Kidney (tissue), 14 donors: ENCODE data around the gene TRIM44. TPM values are rescaled to one million over a fixed set of nuclear protein-coding genes. Genes with fewer than 3 reads are reported as not detected.
"Not testable (repeated sequence)": the region's sequence is repeated elsewhere in the genome, so short reads cannot be mapped to it uniquely, and the experiment has no call there.

ENCODE experiments used
- DNase-seq, 5 donors: peaks; one replicate each; pipeline ENCODE4 v3.0.0-alpha.2; 2013 to 2020
- FAIRE-seq: peaks from 2 replicates; lab custom pipeline; 2012; peaks lifted over from hg19 to GRCh38; lab: Jason Lieb, UNC
- H3K27ac ChIP-seq, 2 donors: one replicate each; pipeline ENCODE4 v1.7.0; 2013; ENCODE audit warnings: low read depth in 2 of 2, low read length in 2 of 2, inconsistent platforms in 1 of 2
- H3K27me3 ChIP-seq: one replicate; pipeline ENCODE4 v1.7.1; 2013; ENCODE audit warnings: low read length, inconsistent platforms; ENCODE audit not compliant: control insufficient read depth, insufficient read depth
- H3K36me3 ChIP-seq, 3 donors: one replicate each; pipeline versions ENCODE4 v1.7.0 to v1.7.1; 2013; ENCODE audit warnings: low read length in 3 of 3, control low read depth in 1 of 3, inconsistent platforms in 1 of 3; ENCODE audit not compliant: insufficient read depth in 3 of 3, control insufficient read depth in 2 of 3
- H3K4me1 ChIP-seq, 3 donors: one replicate each; pipeline versions ENCODE4 v1.7.0 to v1.7.1; 2013; ENCODE audit warnings: low read length in 3 of 3, inconsistent platforms in 1 of 3, low read depth in 1 of 3; ENCODE audit not compliant: control insufficient read depth in 2 of 3, insufficient read depth in 2 of 3
- H3K4me3 ChIP-seq, 3 donors: one replicate each; pipeline versions ENCODE4 v1.7.0 to v1.8.1; 2013; ENCODE audit warnings: low read length in 3 of 3, control low read depth in 1 of 3, inconsistent platforms in 1 of 3
- H3K9ac ChIP-seq, 3 donors: one replicate each; pipeline versions ENCODE4 v1.7.0 to v1.7.1; 2013; ENCODE audit warnings: low read length in 3 of 3, control low read depth in 1 of 3, inconsistent platforms in 1 of 3
- H3K9me3 ChIP-seq, 3 donors: one replicate each; pipeline versions ENCODE4 v1.7.0 to v1.7.1; 2013; ENCODE audit warnings: low read length in 3 of 3, control low read depth in 1 of 3, inconsistent platforms in 1 of 3; ENCODE audit not compliant: control insufficient read depth in 2 of 3, insufficient read depth in 1 of 3
- intact Hi-C: fragments of 100-400 bp; cut with DNase I; formaldehyde crosslinking; loops from one replicate; pipeline ENCODE4 v1.11.1; 2022
- polyA plus RNA-seq: library from polyadenylated mRNA; stranded (reverse); fragments of 350-450 nt; fragmentation: Illumina TruSeq; extraction: RNeasy Lipid Tissue Mini Kit (QIAGEN cat#74804); gene quantifications from one replicate; pipeline ENCODE4 v1.2.3, GENCODE V29; 2014; ENCODE audit warnings: low read depth, low replicate concordance; ENCODE audit not compliant: insufficient read depth
- total RNA-seq: library from RNA; stranded (reverse); fragmentation: NEBNext Ultra II Directional; extraction: Animal tissue kit (Norgen Biotek cat#: 25700); gene quantifications from one replicate; pipeline ENCODE4 v1.2.1, GENCODE V29; 2021
- TF ChIP-seq, protein P1 (sequence below): IDR thresholded peaks from 3 replicates; pipeline ENCODE4 v1.5.1; 2012; ENCODE audit warnings: mild to moderate bottlenecking, moderate library complexity, borderline replicate concordance; ENCODE audit not compliant: insufficient read depth; ENCODE audit errors: extremely low read depth
- donor health status: control.
- donor health status: control.
- donor health status: control.
- donor health status: control.
- donor health status: control.
- donor health status: DM: yes; HTN: yes; CAD: no.
- donor health status: Normal renal cell carcinoma (clear cell type).

Gene TRIM44
- total and polyA plus RNA-seq, 2 donors from 2014 or later = 14.5 to 88.9 TPM

DNA sequence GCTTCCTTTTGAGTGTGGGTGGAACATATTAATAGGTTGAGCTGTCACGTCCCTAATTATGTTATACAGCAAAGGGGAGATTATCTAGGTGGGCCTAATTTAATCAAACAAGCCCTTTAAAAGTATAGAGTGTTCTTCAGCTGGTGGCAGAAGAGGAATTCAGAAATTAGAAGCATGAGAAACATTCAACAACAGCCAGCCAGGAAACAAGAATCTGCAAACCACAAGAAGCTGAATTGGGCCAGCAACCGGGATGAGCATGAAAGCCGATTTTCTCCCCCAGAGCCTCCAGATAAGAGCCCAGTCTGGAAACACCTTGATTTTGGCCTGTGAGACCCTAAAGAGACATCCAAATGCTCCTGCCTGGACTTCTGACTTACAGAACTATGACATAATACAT, 175.5 kb downstream of the TRIM44 start:
- no peak for DNase-seq
- H3K9ac ChIP-seq = no peak overlapping the region
- H3K9me3 ChIP-seq = no peaks in the 10 kb centered on the region
- H3K4me3 ChIP-seq = no peak overlapping the region
- no peak overlapping the region for H3K27ac ChIP-seq
- no peak for FAIRE-seq
- intact Hi-C loops = no loop called here
- no peaks in the 10 kb centered on the region for H3K27me3 ChIP-seq
- no peaks in the 10 kb centered on the region for H3K36me3 ChIP-seq
- H3K4me1 ChIP-seq = no peaks in the 10 kb centered on the region
- TF ChIP-seq, protein P1, sequence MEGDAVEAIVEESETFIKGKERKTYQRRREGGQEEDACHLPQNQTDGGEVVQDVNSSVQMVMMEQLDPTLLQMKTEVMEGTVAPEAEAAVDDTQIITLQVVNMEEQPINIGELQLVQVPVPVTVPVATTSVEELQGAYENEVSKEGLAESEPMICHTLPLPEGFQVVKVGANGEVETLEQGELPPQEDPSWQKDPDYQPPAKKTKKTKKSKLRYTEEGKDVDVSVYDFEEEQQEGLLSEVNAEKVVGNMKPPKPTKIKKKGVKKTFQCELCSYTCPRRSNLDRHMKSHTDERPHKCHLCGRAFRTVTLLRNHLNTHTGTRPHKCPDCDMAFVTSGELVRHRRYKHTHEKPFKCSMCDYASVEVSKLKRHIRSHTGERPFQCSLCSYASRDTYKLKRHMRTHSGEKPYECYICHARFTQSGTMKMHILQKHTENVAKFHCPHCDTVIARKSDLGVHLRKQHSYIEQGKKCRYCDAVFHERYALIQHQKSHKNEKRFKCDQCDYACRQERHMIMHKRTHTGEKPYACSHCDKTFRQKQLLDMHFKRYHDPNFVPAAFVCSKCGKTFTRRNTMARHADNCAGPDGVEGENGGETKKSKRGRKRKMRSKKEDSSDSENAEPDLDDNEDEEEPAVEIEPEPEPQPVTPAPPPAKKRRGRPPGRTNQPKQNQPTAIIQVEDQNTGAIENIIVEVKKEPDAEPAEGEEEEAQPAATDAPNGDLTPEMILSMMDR = no peak

DNA sequence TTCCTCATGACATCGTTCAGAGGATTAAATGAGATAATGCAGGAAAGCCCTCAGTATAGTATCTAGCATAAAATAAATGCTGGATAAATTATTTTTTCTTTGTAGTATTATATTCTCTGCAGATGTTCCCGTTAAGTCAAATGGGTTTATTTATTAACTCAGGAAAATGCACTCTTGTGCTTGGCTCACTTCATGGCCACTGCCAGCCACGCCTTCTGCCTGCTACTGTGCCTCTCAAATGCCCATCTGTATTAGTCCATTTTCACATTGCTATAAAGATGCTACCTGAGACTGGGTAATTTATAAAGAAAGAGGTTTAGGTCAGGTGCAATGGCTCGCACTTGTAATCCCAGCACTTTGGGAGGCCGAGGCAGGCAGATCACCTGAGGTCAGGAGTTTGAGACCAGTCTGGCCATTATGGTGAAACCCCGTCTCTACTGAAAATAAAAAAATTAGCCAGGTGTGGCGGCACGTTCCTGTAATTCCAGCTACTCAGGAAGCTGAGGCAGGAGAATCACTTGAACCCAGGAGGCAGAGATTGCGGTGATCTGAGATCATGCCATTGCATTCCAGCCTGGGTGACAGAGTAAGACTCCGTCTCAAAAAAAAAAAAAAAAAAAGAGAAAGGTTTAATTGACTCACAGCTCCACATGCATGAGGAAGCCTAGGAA, 176.3 kb downstream of the TRIM44 start:
- H3K4me1 ChIP-seq, intact Hi-C loops, H3K4me3 ChIP-seq, H3K27me3 ChIP-seq, DNase-seq, H3K36me3 ChIP-seq, H3K9ac ChIP-seq, H3K9me3 ChIP-seq, H3K27ac ChIP-seq, FAIRE-seq: not testable (repeated sequence)

DNA sequence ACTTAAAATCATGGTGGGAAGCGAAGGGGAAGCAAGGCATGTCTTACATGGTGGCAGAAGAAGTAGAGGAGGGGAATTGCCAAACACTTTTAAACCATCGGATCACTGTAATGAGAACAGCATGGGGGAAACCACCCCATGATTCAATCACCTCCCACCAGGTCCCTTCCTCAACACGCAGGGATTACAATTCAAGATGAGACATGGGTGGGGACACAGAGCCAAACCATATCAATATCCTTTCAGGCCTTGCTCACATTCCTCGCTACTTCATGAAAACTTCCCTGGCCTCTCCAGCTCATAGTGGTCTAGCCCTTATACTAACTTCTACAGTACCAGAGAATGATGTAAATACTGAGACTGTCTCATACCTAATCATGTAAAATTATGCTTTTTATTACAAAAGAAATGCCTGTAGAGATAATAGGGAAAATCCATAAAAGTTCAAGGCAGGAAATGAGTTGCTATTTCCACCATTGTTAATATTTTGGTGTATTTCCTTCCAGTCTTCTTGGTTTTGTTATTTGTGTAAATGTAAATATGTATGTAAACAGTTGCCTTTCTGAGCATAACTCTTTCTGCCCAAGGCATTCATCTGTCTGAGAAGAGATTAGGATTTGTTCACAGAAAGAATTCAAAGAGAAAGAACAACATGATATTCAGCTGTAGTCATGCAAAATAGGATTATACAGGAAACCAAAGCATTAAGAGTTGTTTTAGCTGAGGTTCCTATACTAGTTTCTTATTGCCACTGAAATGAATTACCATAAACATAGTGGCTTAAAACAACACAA, 177.0 kb downstream of the TRIM44 start:
- Histone ChIP-seq H3K4me1 (no peaks in the 10 kb centered on the region), H3K4me3 (no peak overlapping the region), H3K9ac (no peak overlapping the region), H3K9me3 (no peaks in the 10 kb centered on the region), H3K27ac (no peak overlapping the region), H3K36me3 (no peaks in the 10 kb centered on the region), H3K27me3 (no peaks in the 10 kb centered on the region)
- TF ChIP-seq, protein P1 = no peak
- FAIRE-seq (no peak), DNase-seq (no peak)
- intact Hi-C loops = no loop called here

DNA sequence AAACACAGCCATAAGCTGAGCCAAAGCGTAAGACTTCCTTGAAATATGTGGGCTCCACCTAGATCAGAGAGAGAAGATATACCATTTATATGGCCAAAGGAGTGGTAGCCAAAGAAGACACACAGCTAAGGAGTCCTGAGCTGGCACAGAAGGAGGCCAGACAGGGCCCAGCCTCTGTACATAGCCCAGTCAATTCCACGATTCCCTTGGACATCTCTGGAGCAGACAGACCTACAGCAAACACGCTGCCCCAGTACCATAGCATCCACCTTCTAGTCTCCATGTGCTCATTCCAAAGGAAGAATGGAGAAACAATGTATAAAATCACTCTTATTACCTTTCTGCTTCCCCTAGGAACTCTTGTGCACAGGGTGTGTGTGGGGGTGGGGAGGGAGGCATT, 179.2 kb downstream of the TRIM44 start:
- intact Hi-C loops = no loop called here
- Histone ChIP-seq H3K9me3 (no peaks in the 10 kb centered on the region), H3K4me3 (no peak overlapping the region), H3K36me3 (no peaks in the 10 kb centered on the region), H3K27ac (no peak overlapping the region), H3K9ac (no peak overlapping the region), H3K27me3 (no peaks in the 10 kb centered on the region), H3K4me1 (no peaks in the 10 kb centered on the region)
- DNase-seq (no peak), FAIRE-seq (no peak)
- TF ChIP-seq, protein P1 = no peak
